ENCODE results near the gene PPP2R5D.
"Not testable (repeated sequence)": the region's sequence is repeated elsewhere in the genome, so short reads cannot be mapped to it uniquely, and the experiment has no call there.

Gene PPP2R5D

DNA sequence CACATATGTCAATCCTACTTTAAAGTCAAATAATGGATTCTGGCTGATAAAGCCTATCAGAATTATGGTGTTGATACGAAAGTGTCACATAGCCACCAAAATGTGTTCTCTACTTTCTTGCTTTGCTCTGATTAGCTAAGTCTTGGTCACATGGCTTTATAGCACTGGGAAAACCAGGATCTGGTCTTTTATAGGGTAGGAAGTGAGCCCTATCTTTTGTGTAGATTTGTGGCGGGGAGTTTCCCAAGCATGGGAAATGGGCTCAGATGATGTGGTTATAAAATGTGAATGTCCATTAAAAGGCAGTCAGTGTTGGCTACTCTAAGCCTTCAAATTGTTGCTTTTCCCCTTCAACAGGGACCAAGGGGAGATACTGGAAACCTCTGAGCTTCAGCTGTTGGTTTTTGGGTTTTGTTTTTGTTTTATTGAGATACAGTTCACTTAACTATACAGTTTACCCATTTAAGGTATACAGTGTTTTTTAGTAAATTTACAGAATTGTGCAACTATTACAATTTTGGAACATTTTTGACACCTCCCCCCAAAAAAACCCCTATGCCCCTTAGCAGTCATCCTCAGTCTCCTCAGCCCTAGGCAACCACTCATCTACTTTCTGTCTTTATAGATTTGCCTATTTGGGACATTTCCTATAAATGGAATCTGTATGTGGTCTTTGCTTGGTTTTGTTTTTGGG, 49.3 kb downstream of the PPP2R5D start:
- DNase-seq, result no peak

DNA sequence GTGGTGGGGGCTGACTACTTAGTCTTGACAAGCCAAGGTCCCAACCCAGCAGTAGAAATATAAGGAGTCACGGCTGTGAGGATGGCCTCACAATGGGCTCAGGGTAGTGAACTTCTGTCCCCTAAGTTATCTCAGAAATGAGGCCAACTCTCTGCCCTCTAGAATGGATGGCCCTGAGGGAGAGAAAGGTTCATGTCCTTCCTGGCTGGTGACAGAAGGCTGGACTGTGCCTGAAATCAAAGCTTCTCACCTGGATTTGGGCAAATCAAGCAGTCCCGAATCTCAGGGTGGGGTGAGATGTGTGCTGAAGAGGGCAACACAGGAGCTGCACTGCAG, 49.8 kb downstream of the PPP2R5D start:
- no peak for DNase-seq

DNA sequence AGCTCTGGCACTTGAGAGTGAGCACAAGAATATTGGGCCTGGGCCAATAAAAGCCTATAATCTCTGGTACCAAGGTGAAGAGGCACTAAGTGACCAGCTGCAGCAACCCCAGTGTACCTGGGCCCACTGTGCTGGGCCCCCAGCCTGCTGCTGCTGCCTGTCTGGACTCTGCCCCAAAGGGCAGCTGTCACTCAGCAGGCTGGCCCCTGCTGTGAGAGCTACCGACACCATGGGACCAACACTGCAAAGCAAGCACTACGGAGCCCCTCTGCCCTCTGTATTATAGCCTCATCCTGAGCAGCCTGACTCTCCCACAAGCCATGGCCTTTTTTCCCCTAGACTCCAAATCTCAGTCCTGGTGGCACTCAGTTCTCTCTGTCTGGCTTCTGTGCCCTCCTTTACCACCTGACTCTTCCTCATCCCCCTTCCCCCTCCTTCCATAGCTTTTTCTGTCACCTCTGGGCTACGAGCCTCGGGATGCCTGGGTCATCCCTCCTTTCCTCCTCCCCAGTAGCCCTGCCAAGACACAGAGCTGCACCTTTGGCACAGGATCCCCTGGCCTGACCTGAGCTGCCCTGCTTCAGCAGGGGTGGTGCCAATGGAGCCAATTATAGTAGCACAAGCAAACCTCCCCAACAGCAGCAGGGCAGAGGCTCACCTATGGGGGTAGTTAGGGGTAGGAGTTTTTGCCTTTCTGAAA, 51.3 kb downstream of the PPP2R5D start:
- no peak for DNase-seq

DNA sequence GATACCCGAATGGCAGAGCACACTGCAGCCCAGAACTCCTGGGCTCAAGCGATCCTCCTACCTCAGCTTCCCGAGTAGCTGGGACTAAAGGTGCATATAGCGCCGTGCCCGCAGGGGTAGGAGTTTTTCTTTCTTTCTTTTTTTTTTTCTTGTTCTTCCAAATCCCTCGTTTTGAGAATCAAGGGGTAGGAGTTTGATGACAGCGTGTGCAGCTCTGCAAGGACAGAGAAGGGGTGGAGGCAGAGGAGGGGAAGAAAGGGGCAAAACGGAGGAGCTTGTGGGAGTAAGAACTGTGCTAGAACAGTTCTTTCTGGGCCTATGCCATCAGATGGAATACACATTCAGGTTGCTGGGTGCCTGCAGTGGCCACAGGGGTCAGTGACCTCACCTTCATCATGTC, 52.3 kb downstream of the PPP2R5D start:
- DNase-seq, result no peak

DNA sequence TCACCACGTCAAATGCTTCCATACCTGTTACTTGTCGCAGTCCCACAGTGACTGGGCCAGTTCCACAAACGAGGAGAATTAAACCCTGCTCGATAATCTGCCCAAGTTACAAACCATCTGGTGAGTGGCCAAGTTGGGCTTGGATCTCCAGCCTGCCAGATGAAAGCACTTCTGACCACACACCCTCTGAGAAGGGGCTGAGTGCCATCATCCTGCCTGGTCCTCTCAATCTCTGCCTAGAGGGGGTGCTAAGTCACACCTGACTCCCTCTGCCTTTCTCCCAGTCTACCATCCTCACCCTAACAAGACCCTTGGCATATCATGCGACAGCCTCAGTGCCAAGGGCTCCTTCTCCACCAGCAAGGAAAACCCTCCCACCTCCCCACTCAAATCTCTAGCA, 52.8 kb downstream of the PPP2R5D start:
- DNase-seq, result no peak

DNA sequence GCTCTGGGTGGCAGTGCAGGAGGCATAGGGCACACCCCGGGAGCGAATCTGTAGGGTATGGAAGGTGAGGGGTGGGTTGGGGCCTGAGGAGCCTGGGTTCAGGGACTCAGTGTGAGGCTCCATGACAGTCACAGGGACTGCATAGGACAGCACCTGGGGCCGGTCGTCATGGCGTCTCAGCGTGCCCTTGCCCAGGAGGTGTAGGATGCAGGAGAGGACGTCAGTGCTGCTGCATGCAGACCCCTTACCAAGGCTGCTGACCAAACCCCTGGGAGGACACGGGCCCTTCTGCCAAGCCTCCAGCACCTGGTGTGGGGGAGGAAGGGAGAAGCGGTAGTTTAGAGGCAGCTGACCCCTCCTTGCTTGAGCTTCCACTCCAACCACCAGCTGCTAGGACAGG, 53.3 kb downstream of the PPP2R5D start:
- no peak for DNase-seq

DNA sequence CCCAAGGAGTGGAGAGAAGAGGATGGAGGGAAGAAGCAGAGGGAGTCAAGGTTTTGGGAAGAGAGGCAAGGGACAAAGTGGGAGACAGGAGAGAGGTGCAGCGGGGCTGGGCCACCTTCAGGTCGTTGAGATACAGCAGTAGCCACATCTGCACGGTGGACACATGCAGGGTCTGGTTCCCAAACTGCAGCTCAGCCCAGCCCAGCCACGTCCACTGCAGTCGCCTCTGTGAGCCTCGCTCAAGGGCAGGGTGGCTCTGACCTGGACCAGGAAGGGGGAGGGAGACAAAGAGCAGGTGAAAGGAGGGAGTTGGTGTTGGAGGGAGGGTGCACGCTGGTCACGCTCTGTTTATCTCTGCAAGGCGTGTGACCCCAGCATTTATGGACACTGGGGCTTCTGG, 54.4 kb downstream of the PPP2R5D start:
- no peak for DNase-seq

DNA sequence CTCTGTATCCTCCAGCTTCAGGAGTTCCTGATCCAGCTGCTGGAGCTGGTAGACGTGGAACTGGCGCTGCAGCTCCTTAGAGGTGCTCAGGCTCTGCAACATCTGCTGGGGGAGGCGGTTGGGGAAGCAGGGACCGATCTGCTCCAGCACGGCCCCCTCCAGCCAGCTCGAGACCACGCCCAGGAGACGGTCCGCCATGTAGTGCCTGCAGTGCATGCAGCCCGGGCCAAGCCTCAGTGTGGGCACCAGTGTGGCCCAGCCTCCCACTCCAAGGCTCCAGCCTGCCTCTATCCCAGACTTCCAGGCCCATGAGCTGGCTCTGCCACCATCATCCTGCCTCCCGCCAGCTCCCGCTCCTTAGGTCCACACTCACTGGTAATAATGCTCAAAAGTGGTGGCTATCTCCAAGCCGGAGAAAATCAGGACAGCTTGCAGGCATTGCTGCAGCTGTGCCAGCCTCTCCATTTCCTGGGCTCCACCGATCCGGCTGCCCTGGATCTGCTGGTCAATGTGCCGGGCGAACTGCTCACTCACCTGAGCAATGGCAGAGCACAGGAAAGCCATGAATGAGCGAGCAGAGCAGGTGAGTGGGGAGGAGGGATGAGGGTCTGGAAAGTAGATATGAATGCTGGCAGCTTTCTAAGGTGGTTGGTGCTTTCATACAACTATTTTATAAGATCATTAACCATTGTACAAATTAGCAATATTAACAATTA, 56.3 kb downstream of the PPP2R5D start:
- no peak for DNase-seq

DNA sequence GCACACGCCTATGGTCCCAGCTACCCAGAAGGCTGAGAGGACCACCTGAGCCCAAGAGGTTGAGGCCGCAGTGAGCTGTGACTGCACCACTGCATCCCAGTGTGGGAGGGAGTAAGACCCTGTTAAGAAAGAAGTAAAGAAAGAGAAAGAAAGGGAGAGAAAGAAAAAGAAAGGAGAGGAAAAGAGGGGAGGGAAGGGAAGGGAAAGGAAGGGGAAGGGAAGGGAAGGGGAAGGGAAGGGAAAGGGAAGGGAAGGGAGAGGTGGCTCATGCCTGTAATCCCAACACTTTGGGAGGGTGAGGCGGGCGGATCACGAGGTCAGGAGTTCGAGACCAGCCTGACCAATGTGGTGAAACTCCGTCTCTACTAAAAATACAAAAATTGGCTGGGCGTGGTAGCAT, 57.1 kb downstream of the PPP2R5D start:
- DNase-seq, result not testable (repeated sequence)

DNA sequence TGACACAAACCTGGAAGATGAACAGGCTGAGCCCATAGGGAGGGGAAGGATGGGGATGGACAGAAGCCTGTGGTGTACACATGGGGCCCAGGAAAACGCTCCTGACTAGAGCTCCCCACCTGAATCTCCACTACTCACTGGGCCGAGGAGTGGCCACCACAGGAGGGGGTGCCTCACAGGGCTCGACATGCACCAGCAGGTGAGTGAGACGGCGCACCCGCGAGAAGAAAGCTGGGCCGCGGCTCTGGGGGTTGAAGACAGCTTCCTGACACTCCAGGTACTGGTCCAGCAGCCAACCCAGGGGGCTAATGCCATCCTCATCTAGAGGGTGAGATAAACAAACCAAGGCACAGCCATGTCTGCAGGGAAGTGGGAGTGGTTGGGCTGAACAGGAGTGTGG, 58.9 kb downstream of the PPP2R5D start:
- no peak for DNase-seq

DNA sequence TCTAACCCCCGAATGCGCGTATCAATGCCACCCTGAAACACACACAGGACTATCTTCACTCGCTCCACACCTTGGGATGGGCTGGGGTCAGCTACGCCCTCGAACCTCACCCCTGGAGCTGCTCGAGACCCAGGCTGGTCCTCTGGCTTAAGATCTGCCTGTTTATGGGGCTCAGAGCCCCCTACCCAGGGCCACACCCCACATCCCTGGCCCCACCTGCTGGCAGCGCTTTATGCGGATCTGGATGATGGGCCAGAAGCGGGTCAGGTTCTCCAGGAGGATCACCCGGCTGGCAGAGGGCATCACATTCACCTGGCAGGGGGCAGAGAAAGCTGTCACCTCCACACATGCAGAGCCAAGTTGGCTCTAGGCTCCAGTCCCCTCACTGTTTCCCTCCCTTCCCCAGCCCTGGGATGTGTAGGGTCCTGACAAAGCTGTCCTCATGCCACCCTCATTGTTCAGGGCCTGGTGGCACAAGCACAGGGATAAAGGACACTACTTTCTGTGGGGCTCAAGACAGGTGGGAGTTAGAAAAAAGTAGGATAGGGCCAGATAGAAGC, 61.1 kb downstream of the PPP2R5D start:
- no peak for DNase-seq

DNA sequence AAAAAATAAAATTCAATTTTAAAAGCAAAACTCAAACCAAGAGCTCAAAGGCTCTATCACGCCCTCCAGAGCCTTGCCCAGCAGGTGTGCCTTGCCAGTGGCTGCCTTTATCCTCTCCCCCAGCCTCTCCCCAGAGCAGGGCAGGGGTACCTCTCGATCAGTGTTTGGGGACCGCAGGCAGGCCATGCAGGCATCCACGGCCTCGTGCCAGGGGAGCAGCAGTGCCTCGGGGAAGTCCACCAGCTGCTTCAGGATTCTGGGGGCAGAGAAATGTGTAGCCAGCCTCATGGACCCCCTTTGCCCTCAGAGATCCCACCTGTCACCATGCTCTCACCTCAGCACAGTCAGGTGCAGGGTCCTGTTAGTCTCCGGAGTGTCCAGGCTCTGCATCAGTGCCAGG, 63.6 kb downstream of the PPP2R5D start:
- no peak for DNase-seq

DNA sequence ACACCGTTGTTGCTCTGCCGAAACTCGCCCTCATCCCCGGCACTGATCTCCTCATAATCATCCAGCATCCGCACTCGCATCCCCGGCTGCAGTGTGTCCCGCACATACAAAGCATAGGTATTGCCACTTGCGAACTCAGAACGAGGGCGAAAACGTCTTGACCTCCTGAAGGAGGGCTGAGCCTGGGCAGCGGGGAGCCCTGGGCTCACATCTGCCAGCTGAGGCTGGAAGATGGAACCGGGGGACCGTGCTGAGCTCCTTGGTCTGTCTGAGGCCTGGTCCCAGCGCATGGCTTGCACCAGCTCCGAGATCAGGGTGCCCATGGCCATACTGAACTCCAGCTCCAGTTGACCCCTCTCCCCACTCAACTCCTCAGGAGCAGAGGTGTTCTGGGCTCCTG, 66.6 kb downstream of the PPP2R5D start:
- DNase-seq, result no peak

DNA sequence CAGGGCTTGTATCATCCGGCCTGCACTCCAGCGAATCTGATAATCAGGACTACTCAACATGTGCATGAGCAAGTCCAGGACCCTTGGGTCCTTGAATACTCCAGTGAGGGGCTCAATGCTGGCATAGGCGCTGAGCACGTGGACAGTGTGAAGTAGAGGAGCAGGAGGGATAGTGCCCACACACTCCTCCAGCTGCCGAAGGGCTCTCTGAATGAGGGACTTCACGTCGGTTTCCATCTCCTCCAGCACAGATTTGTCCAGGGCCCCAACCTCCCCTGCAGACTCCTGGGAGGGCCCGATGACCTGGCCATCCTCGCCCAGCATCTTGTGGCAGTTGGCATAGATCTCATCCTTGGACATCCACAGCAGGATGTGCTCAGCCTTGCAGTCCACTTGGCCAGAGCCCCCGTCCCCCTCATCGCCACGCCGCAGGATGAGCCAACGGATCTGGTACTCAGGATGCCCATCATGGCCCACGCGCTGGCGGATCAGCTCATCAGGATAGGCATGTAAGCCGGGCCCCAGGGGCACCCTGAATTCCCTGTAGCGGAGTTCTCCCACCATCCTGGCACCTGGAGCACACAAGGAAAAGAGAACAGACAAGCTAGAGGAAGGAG, 68.0 kb downstream of the PPP2R5D start:
- DNase-seq, result no peak

DNA sequence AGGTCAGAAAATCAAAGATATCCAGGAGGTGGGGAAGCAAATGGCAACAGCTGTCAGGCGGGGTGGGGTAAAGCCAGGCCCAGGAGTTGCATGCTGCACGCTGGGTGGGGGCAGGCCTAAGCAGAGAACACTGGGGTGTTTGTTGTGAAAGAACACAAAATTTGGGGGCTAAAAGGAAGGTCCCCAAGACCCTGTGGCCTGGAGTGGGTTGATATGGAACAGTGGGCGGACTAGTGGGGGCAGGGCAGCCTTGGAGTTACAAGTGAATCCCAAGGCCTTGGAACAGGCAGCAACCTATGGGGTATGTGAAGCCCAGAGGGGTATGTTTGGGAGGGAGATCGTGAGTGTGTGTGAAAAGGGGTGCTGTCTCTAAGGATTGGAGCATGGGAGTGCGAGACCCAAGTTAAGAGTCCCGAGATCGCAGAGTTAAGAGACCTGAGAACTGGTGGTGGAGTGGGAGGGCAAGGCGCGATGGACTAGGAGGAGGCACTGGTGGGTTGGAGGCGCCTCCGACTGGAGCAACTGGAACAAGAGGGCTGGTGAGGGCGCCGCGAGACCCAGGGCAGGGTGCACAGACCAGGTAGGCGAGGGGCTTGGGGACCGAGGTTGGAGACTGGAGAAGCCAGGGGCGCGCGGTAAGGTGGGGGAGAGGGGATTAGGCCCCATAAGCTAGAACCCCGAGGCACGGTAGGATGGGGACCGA, 68.6 kb downstream of the PPP2R5D start:
- DNase-seq, result no peak

DNA sequence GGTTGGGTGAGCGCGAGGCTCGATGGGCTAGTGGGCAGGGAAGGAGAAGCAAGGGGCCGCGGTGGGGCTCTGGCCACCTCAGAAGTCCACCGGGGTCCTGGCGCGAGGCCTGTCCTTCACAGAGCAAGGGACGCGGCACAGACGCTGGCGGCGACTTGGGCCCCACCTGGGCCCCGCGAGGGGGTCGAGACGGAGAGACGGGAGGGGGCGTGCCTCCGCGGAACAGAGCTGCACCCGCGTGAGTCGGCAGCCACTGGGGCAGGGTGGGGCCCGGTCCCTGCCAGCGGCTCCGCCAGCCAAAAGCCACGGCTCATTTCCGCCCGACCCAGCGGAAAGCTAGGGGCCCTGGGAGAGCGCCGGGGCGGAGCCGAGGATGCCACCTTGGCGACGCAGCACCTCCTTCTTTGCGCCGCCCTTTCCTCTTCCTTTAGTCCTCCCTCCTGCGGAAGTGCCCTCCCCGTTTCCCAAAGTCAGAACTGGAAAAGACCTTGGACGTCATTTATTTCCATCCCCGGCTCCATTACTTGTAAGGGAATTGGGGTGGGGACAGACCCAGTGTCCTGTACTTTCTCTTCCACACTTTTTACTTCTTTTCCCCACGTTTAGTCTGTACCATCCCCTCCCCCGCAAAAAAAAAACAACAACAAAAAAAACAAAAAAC, 69.3 kb downstream of the PPP2R5D start, which contains the start of gene CUL7:
Gene CUL7 (minus strand): TSS at position 307 of the 661 bp plus-strand sequence. CDS start 1,063 bp downstream, outside the sequence.
- peak; percentile 76 for DNase-seq

DNA sequence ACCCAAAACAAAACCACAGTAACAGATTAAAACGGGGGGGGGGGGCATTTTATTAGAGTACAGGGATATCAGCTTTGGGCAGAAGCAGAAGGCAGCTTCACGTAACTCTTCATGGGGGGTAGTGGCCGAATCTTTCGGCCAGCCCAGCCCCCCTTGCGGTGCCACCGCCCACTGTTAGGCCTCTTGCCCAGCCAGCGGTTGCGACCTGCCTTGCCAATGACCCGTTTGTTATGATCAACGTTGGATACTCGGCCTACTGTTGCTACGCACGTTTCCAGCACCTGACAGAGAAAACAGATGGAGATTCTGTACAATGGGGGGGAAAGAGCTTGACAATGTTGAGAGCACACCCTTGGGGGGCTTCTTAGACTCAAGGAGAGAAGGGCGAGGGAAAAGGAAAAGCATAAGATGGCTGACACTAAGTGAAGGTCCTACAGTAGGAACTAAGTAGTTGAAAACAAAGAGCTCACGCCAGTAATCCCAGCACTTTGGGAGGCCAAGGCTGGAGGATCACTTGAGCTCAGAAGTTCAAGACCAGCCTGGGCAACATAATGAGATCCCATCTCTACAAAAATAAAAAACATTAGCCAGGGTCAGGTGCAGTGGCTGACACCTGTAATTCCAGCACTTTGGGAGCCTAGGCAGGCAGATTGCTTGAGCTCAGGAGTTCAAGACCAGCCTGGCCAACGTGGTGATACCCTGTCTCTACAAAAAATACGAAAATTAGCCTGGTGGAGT, 70.0 kb downstream of the PPP2R5D start:
- no peak for DNase-seq

DNA sequence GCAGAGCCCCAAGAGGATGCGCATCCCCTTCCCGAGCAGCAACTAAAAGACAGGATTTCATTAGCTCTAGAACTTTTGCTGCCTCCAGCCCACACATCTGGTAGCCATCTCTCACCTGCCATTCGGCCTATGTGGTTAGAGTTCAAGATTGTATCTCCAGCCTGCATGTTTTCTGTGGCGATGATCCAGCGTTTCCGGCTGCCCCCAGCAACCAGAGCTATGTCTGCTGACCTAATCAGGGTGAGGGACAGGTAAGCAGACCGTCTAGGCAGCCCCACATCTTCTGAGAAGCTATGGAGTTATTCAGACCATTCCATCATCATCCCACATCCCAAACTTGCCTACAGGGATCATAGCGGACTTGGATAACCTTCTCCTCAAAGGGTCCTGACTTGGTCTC, 71.6 kb downstream of the PPP2R5D start:
- no peak for DNase-seq

DNA sequence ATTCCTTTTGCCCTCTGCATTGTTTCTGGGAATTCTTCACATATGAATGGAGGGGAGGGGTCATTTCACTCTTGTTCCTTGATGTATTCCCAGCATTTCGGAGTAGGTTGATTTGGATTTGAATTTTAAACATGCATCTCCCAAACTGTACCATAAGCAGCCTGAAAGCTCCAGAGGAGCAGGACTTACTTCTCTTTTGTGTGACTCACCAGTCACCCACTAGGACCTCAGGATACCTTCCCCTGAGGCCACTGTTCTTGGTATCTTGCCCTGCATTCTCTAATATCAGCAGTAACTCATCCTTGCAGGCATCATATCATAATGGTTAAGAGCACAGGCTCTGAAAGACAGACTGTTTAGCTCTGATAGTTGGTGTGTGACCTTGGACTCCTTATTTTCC, 74.2 kb downstream of the PPP2R5D start:
- DNase-seq, result no peak

DNA sequence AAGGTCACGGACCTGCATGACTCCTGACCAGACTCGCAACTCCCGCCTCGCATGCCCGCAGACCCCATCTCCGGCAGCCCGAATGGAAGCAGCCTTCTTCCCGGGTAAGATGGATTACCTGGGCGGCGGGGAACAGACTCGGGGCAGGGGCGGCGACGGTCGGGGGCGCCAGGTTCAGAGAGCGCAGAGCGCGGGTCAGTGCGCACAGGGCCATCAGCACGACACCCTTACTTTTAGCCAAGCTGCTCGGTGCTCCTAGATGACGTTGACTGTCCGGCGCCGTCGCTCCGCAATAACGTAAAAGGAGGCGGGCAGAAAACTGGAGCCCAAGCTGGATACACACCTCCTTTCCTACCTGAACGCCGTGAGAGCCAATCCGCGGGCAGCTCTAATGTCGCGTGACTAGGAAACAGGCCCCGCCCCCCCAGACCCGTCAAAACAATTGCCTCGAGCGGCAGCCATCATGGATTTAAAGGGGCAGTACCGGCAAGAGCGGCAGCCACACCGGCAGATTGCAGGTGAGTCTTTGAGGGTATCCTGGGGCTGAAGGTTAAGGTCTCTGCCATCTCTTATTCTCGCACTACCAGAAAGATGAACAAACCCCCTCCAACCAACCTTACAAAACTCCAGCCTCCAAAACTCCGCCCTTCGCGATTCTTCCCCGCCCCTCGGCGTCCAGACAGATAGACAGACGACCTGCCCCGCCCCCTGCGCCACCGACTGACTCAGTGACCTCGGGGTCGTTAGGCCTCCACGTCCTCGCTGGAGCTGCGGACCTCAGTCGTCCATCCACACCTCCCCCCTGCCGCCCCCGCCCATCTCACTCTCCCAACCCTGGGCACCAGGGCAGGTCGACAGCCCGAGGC, 75.0 kb downstream of the PPP2R5D start, which contains the start of the genes KLC4 and MRPL2:
Gene KLC4 (plus strand): TSS at position 464 of the 866 bp plus-strand sequence. CDS start 1,705 bp downstream, outside the sequence.
Gene MRPL2 (minus strand): TSS at position 267 of the 866 bp plus-strand sequence. CDS start 53 bp downstream, at position 214.
- peak; percentile 86 for DNase-seq
